HepG2 (cell line): ENCODE results near the gene INO80B. TPM values are rescaled to one million over a fixed set of nuclear protein-coding genes. Genes with fewer than 3 reads are reported as not detected.

ENCODE experiments used
- CEBPG ChIP-seq: IDR thresholded peaks from 2 replicates; pipeline ENCODE4 v1.6.1; 2016
- FOXA3 ChIP-seq: IDR thresholded peaks from 2 replicates; pipeline ENCODE4 v1.6.1; 2016; ENCODE audit warnings: missing genetic modification reagents, missing compliant biosample characterization
- FOXO1 ChIP-seq: sonication (generic); formaldehyde crosslinking; IDR thresholded peaks from 2 replicates; pipeline ENCODE4 v1.4.0; 2020; ENCODE audit warnings: missing genetic modification reagents
- HDAC1 ChIP-seq: sonication (generic); formaldehyde crosslinking; IDR thresholded peaks from 2 replicates; pipeline ENCODE4 v1.5.1; 2020; ENCODE audit warnings: mild to moderate bottlenecking, missing genetic modification reagents
- HMG20B ChIP-seq: conservative IDR thresholded peaks from 2 replicates; pipeline ENCODE4 v1.6.1; 2016; ENCODE audit warnings: missing genetic modification reagents, missing compliant biosample characterization
- KAT7 ChIP-seq: IDR thresholded peaks from 2 replicates; pipeline ENCODE4 v1.6.1; 2018; ENCODE audit warnings: borderline replicate concordance, missing compliant biosample characterization
- MBNL3 ChIP-seq: fragments of 250-450 bp; sonication (Bioruptor Pico); conservative IDR thresholded peaks from 2 replicates; pipeline ENCODE4 v1.8.0; 2022; ENCODE audit warnings: mild to moderate bottlenecking, inconsistent platforms
- MXI1 ChIP-seq: IDR thresholded peaks from 3 replicates; pipeline ENCODE4 v1.6.1; 2012; ENCODE audit warnings: low read depth, low read length, inconsistent platforms, borderline replicate concordance
- NFYC ChIP-seq: IDR thresholded peaks from 2 replicates; pipeline ENCODE4 v1.6.1; 2016; ENCODE audit warnings: missing genetic modification reagents, missing compliant biosample characterization
- SNRNP70 ChIP-seq: fragments of 200-400 bp; formaldehyde crosslinking; IDR thresholded peaks from 2 replicates; pipeline ENCODE4 v1.6.1; 2017; ENCODE audit warnings: mild to moderate bottlenecking, low read depth, low read length, moderate library complexity
- XBP1 ChIP-seq: sonication (generic); formaldehyde crosslinking; IDR thresholded peaks from 2 replicates; pipeline ENCODE4 v1.5.0; 2020; ENCODE audit warnings: missing genetic modification reagents
- ZNF12 ChIP-seq: sonication (generic); formaldehyde crosslinking; IDR thresholded peaks from 2 replicates; pipeline ENCODE4 v1.5.0; 2020; ENCODE audit warnings: missing genetic modification reagents
- ZNF234 ChIP-seq: sonication (generic); formaldehyde crosslinking; conservative IDR thresholded peaks from 2 replicates; pipeline ENCODE4 v1.5.1; 2020; ENCODE audit warnings: mild to moderate bottlenecking, missing genetic modification reagents
- ZNF274 ChIP-seq: sonication (generic); formaldehyde crosslinking; IDR thresholded peaks from 2 replicates; pipeline ENCODE4 v1.5.1; 2020; ENCODE audit warnings: mild to moderate bottlenecking, missing genetic modification reagents
- polyA plus RNA-seq, 8 experiments: library from polyadenylated mRNA; depleted of rRNA in 3 of 8; stranded (reverse) in 7 of 8; unstranded in 1 of 8; fragments of >200 nt; fragmentation: Illumina TruSeq in 4 of 8; extraction: Trizol in 4 of 8; gene quantifications; 2 replicates each; pipeline versions ENCODE4 v1.2.1 to v1.2.3, GENCODE V29; 2011 to 2016; ENCODE audit warnings: low read depth in 4 of 8, missing spikeins in 1 of 8, mixed read lengths in 1 of 8; ENCODE audit not compliant: insufficient read depth in 1 of 8
- total RNA-seq, 5 experiments: library from RNA; depleted of rRNA; stranded (reverse); fragments of >200 nt; fragmentation: Illumina TruSeq; extraction: Trizol; gene quantifications; 2 replicates each; pipeline ENCODE4 v1.2.3, GENCODE V29; 2016; ENCODE audit warnings: low read depth in 1 of 5
- TF ChIP-seq, protein P1 (sequence below): sonication (generic); formaldehyde crosslinking; IDR thresholded peaks from 2 replicates; pipeline ENCODE4 v1.5.1; 2020; ENCODE audit warnings: mild to moderate bottlenecking, missing genetic modification reagents, moderate library complexity
- TF ChIP-seq, protein P2 (sequence below), 2 experiments: IDR thresholded peaks; 2 replicates each; pipeline ENCODE4 v1.6.1; 2011 to 2012; ENCODE audit warnings: low read length in 2 of 2, borderline replicate concordance in 1 of 2, low read depth in 1 of 2, mild to moderate bottlenecking in 1 of 2, moderate library complexity in 1 of 2
- TF ChIP-seq, protein P3 (sequence below): sonication (generic); formaldehyde crosslinking; conservative IDR thresholded peaks from 2 replicates; pipeline ENCODE4 v1.4.0; 2020; ENCODE audit warnings: mild to moderate bottlenecking, missing genetic modification reagents, moderate library complexity

The INO80B gene
- total and polyA plus RNA-seq, 2 of the 13 experiments (the other 11 are each of a cell fraction or from before 2014, with no cell fraction given): 6.2 to 14.5 TPM

DNA sequence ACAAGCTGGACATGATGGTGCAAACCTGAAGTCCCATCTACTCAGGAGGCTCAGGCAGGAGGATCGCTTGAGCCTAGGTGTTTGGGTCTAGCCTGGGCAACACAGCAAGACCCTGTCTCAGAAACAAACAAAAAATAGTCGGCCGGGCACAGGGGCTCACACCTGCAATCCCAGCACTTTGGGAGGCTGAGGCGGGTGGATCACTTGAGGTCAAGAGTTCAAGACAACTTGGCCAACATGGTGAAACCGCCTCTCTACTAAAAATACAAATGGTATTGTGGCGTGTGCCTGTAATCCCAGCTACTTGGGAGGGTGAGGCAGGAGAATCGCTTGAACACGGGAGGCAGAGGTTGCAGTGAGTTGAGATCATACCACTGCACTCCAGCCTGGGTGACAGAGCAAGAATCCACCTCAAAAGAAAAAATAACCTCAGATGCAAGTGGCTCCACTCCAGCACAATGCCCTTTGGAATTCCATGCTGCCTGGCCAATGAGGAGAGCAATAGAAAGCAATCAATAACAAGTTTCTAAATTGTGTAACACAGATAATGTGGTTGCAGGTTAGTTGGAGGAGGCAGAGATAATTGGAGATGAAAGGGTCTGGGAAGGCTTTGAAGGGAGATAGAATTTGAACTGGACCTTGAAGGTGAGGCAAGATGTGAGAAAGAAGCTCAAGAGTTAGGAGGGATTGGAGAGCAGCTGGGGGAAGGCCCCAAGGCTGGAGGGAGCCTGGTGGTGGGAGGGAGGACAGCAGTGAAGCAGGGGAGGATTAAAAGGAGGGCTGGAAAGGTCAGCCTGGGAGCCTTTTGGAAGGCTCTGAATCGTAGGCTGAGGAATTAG is 34.0 kb downstream of the INO80B start (continued):
- TF ChIP-seq, protein P1, sequence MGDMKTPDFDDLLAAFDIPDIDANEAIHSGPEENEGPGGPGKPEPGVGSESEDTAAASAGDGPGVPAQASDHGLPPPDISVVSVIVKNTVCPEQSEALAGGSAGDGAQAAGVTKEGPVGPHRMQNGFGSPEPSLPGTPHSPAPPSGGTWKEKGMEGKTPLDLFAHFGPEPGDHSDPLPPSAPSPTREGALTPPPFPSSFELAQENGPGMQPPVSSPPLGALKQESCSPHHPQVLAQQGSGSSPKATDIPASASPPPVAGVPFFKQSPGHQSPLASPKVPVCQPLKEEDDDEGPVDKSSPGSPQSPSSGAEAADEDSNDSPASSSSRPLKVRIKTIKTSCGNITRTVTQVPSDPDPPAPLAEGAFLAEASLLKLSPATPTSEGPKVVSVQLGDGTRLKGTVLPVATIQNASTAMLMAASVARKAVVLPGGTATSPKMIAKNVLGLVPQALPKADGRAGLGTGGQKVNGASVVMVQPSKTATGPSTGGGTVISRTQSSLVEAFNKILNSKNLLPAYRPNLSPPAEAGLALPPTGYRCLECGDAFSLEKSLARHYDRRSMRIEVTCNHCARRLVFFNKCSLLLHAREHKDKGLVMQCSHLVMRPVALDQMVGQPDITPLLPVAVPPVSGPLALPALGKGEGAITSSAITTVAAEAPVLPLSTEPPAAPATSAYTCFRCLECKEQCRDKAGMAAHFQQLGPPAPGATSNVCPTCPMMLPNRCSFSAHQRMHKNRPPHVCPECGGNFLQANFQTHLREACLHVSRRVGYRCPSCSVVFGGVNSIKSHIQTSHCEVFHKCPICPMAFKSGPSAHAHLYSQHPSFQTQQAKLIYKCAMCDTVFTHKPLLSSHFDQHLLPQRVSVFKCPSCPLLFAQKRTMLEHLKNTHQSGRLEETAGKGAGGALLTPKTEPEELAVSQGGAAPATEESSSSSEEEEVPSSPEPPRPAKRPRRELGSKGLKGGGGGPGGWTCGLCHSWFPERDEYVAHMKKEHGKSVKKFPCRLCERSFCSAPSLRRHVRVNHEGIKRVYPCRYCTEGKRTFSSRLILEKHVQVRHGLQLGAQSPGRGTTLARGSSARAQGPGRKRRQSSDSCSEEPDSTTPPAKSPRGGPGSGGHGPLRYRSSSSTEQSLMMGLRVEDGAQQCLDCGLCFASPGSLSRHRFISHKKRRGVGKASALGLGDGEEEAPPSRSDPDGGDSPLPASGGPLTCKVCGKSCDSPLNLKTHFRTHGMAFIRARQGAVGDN: peak; percentile 38
- TF ChIP-seq CEBPG (CRISPR knock-in tag): peak; percentile 95
- TF ChIP-seq ZNF274 (CRISPR knock-in tag): no peak; the same call in 1 of the 2 replicates
- TF ChIP-seq XBP1 (CRISPR knock-in tag): no peak
- TF ChIP-seq KAT7 (CRISPR knock-in tag): 0 out of 2 replicates have a peak, but pooled peaks have one; percentile 73
- TF ChIP-seq HMG20B (CRISPR knock-in tag): peak; percentile 76; the same call in 1 of the 2 replicates
- TF ChIP-seq, protein P2, sequence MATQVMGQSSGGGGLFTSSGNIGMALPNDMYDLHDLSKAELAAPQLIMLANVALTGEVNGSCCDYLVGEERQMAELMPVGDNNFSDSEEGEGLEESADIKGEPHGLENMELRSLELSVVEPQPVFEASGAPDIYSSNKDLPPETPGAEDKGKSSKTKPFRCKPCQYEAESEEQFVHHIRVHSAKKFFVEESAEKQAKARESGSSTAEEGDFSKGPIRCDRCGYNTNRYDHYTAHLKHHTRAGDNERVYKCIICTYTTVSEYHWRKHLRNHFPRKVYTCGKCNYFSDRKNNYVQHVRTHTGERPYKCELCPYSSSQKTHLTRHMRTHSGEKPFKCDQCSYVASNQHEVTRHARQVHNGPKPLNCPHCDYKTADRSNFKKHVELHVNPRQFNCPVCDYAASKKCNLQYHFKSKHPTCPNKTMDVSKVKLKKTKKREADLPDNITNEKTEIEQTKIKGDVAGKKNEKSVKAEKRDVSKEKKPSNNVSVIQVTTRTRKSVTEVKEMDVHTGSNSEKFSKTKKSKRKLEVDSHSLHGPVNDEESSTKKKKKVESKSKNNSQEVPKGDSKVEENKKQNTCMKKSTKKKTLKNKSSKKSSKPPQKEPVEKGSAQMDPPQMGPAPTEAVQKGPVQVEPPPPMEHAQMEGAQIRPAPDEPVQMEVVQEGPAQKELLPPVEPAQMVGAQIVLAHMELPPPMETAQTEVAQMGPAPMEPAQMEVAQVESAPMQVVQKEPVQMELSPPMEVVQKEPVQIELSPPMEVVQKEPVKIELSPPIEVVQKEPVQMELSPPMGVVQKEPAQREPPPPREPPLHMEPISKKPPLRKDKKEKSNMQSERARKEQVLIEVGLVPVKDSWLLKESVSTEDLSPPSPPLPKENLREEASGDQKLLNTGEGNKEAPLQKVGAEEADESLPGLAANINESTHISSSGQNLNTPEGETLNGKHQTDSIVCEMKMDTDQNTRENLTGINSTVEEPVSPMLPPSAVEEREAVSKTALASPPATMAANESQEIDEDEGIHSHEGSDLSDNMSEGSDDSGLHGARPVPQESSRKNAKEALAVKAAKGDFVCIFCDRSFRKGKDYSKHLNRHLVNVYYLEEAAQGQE (IDR thresholded peaks at IDR 0.05; ENCODE audit: borderline replicate concordance in 1 of 2, low read depth in 1 of 2, low read length in 2 of 2): no peak
- peak; percentile 80 for TF ChIP-seq FOXA3 (CRISPR knock-in tag)
- TF ChIP-seq ZNF12 (CRISPR knock-in tag): no peak
- TF ChIP-seq MXI1: no peak
- TF ChIP-seq ZNF234: no peak
- no peak for TF ChIP-seq MBNL3
- TF ChIP-seq, protein P3, sequence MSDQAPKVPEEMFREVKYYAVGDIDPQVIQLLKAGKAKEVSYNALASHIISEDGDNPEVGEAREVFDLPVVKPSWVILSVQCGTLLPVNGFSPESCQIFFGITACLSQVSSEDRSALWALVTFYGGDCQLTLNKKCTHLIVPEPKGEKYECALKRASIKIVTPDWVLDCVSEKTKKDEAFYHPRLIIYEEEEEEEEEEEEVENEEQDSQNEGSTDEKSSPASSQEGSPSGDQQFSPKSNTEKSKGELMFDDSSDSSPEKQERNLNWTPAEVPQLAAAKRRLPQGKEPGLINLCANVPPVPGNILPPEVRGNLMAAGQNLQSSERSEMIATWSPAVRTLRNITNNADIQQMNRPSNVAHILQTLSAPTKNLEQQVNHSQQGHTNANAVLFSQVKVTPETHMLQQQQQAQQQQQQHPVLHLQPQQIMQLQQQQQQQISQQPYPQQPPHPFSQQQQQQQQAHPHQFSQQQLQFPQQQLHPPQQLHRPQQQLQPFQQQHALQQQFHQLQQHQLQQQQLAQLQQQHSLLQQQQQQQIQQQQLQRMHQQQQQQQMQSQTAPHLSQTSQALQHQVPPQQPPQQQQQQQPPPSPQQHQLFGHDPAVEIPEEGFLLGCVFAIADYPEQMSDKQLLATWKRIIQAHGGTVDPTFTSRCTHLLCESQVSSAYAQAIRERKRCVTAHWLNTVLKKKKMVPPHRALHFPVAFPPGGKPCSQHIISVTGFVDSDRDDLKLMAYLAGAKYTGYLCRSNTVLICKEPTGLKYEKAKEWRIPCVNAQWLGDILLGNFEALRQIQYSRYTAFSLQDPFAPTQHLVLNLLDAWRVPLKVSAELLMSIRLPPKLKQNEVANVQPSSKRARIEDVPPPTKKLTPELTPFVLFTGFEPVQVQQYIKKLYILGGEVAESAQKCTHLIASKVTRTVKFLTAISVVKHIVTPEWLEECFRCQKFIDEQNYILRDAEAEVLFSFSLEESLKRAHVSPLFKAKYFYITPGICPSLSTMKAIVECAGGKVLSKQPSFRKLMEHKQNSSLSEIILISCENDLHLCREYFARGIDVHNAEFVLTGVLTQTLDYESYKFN: peak; percentile 97
- TF ChIP-seq SNRNP70: no peak
- TF ChIP-seq HDAC1 (CRISPR knock-in tag): peak; percentile 88
- TF ChIP-seq NFYC (CRISPR knock-in tag): peak; percentile 74
- no peak; the same call in 1 of the 2 replicates for TF ChIP-seq FOXO1 (CRISPR knock-in tag)
